ENCODE measurements around the gene CHSY1. TPM values are rescaled to one million over a fixed set of nuclear protein-coding genes. Genes with fewer than 3 reads are reported as not detected.
"Not testable (repeated sequence)": the region's sequence is repeated elsewhere in the genome, so short reads cannot be mapped to it uniquely, and the experiment has no call there.

The CHSY1 gene
- total RNA-seq, 4 donors from 2014 or later: 23.7 to 32.8 (median 29.9) TPM

GRCh38 chr15:101126618-101127505 lies 125.0 kb downstream of the CHSY1 start:
- 65 to 69% methylated on average over 9 to 11 of the region's 11 CpGs for WGBS, 2 donors
- TF ChIP-seq POLR2A (IDR thresholded peaks at IDR 0.05) (no peak), CTCF (IDR thresholded peaks at IDR 0.05) (no peak)
- no peak overlapping the region for H3K4me3 ChIP-seq (ENCODE audit: low read depth, poor library complexity, severe bottlenecking)
- intact Hi-C loops (cut with DNase I; ENCODE audit: low total_unique reads): no loop called here
- DNase-seq (ENCODE audit: low spot score in 2 of 2): no peak

GRCh38 chr15:101125881-101126428 lies 125.9 kb downstream of the CHSY1 start:
- 84 to 86% methylated on average over 13 of the region's 13 CpGs for WGBS, 2 donors
- H3K4me3 ChIP-seq (ENCODE audit: low read depth, poor library complexity, severe bottlenecking); intact Hi-C loops (cut with DNase I; ENCODE audit: low total_unique reads); DNase-seq (ENCODE audit: low spot score in 2 of 2): not testable (repeated sequence)

Other genes starting within 250 kb of the CHSY1 start
- 10 to 100 TPM; 64.9 to 74.5 (median 67.8) TPM for gene SELENOS, start 25.4 kb upstream of the CHSY1 start, total RNA-seq
- gene SNRPA1, start 43.2 kb upstream of the CHSY1 start, total RNA-seq: 10 to 100 TPM; 29.0 to 48.4 (median 38.5) TPM
- 10 to 100 TPM; 20.1 to 45.4 (median 30.4) TPM for gene PCSK6, start 237.7 kb upstream of the CHSY1 start, total RNA-seq